Measurements from ENCODE around the gene CHIC2.

CHIC2 gene

GRCh38 chr4:54099748-54100574 is 35.6 kb upstream of the CHIC2 start, which contains the start of gene GSX2:
Gene GSX2, plus strand, starts transcription at chr4:54100163. Its CDS starts 182 bp downstream, at chr4:54100345.
- Histone ChIP-seq H3K27ac (ENCODE audit: low read depth, low read length) (no peak within 1 kb of the TSS), H3K4me1 (ENCODE audit: insufficient read depth, low read length) (peaks cover 20% of the 10 kb centered on the region), H3K27me3 (ENCODE audit: control insufficient read depth in 1 of 2, insufficient read depth in 2 of 2, low read length in 2 of 2) (peaks cover 55 to 89% of the 10 kb centered on the region in 2 donors), H3K9me3 (ENCODE audit: low read length) (no peaks in the 10 kb centered on the region), H3K4me3 (ENCODE audit: low read depth in 1 of 2, low read length in 2 of 2) (peak within 1 kb of the TSS; percentile 32 to 46), H3K36me3 (ENCODE audit: insufficient read depth, low read length) (no peaks in the 10 kb centered on the region), H3K9ac (ENCODE audit: low read length) (no peak within 1 kb of the TSS)

GRCh38 chr4:54099287-54099747 is 34.9 kb upstream of the CHIC2 start:
- Histone ChIP-seq H3K9ac (ENCODE audit: low read length) (no peak overlapping the region), H3K4me1 (ENCODE audit: insufficient read depth, low read length) (peaks cover 20% of the 10 kb centered on the region), H3K4me3 (ENCODE audit: low read depth in 1 of 2, low read length in 2 of 2) (no peak overlapping the region), H3K36me3 (ENCODE audit: insufficient read depth, low read length) (no peaks in the 10 kb centered on the region), H3K27ac (ENCODE audit: low read depth, low read length) (no peak overlapping the region), H3K27me3 (ENCODE audit: control insufficient read depth in 1 of 2, insufficient read depth in 2 of 2, low read length in 2 of 2) (peaks cover 61 to 90% of the 10 kb centered on the region in 2 donors), H3K9me3 (ENCODE audit: low read length) (no peaks in the 10 kb centered on the region)

GRCh38 chr4:54098375-54098774 is 34.0 kb upstream of the CHIC2 start:
- H3K27me3 ChIP-seq (ENCODE audit: control insufficient read depth in 1 of 2, insufficient read depth in 2 of 2, low read length in 2 of 2): peaks cover 69 to 92% of the 10 kb centered on the region in 2 donors

GRCh38 chr4:54097152-54097551 is 32.7 kb upstream of the CHIC2 start:
- peaks cover 67 to 94% of the 10 kb centered on the region in 2 donors for H3K27me3 ChIP-seq (ENCODE audit: control insufficient read depth in 1 of 2, insufficient read depth in 2 of 2, low read length in 2 of 2)

More at GRCh38 chr4:54098375-54098774, 34.0 kb upstream of the CHIC2 start:
- Histone ChIP-seq H3K27ac (ENCODE audit: low read depth, low read length) (no peak overlapping the region), H3K36me3 (ENCODE audit: insufficient read depth, low read length) (no peaks in the 10 kb centered on the region), H3K9ac (ENCODE audit: low read length) (no peak overlapping the region), H3K4me3 (ENCODE audit: low read depth in 1 of 2, low read length in 2 of 2) (no peak overlapping the region), H3K4me1 (ENCODE audit: insufficient read depth, low read length) (peaks cover 13% of the 10 kb centered on the region), H3K9me3 (ENCODE audit: low read length) (no peaks in the 10 kb centered on the region)

GRCh38 chr4:54096295-54096962 is 32.0 kb upstream of the CHIC2 start:
- no peaks in the 10 kb centered on the region for H3K36me3 ChIP-seq (ENCODE audit: insufficient read depth, low read length)
- H3K4me3 ChIP-seq (ENCODE audit: low read depth in 1 of 2, low read length in 2 of 2): no peak overlapping the region
- H3K9me3 ChIP-seq (ENCODE audit: low read length): no peaks in the 10 kb centered on the region
- H3K9ac ChIP-seq (ENCODE audit: low read length): no peak overlapping the region
- peaks cover 60 to 91% of the 10 kb centered on the region in 2 donors for H3K27me3 ChIP-seq (ENCODE audit: control insufficient read depth in 1 of 2, insufficient read depth in 2 of 2, low read length in 2 of 2)
- H3K27ac ChIP-seq (ENCODE audit: low read depth, low read length): no peak overlapping the region
- H3K4me1 ChIP-seq (ENCODE audit: insufficient read depth, low read length): peaks cover 14% of the 10 kb centered on the region

More at GRCh38 chr4:54097152-54097551, 32.7 kb upstream of the CHIC2 start:
- peaks cover 12% of the 10 kb centered on the region for H3K4me1 ChIP-seq (ENCODE audit: insufficient read depth, low read length)
- H3K4me3 ChIP-seq (ENCODE audit: low read depth in 1 of 2, low read length in 2 of 2): no peak overlapping the region
- no peak overlapping the region for H3K27ac ChIP-seq (ENCODE audit: low read depth, low read length)
- H3K9me3 ChIP-seq (ENCODE audit: low read length): no peaks in the 10 kb centered on the region
- H3K36me3 ChIP-seq (ENCODE audit: insufficient read depth, low read length): no peaks in the 10 kb centered on the region
- H3K9ac ChIP-seq (ENCODE audit: low read length): no peak overlapping the region

GRCh38 chr4:54095110-54095825 is 30.9 kb upstream of the CHIC2 start:
- Histone ChIP-seq H3K9me3 (ENCODE audit: low read length) (no peaks in the 10 kb centered on the region), H3K36me3 (ENCODE audit: insufficient read depth, low read length) (no peaks in the 10 kb centered on the region), H3K27ac (ENCODE audit: low read depth, low read length) (no peak overlapping the region), H3K9ac (ENCODE audit: low read length) (no peak overlapping the region), H3K27me3 (ENCODE audit: control insufficient read depth in 1 of 2, insufficient read depth in 2 of 2, low read length in 2 of 2) (peaks cover 54 to 84% of the 10 kb centered on the region in 2 donors), H3K4me1 (ENCODE audit: insufficient read depth, low read length) (peaks cover 13% of the 10 kb centered on the region), H3K4me3 (ENCODE audit: low read depth in 1 of 2, low read length in 2 of 2) (no peak overlapping the region)

- Histone ChIP-seq H3K4me3 (ENCODE audit: low read depth in 1 of 2, low read length in 2 of 2) (no peak overlapping the region), H3K36me3 (ENCODE audit: insufficient read depth, low read length) (no peaks in the 10 kb centered on the region), H3K27ac (ENCODE audit: low read depth, low read length) (no peak overlapping the region), H3K9ac (ENCODE audit: low read length) (no peak overlapping the region), H3K27me3 (ENCODE audit: control insufficient read depth in 1 of 2, insufficient read depth in 2 of 2, low read length in 2 of 2) (peaks cover 54 to 76% of the 10 kb centered on the region in 2 donors), H3K4me1 (ENCODE audit: insufficient read depth, low read length) (peaks cover 13% of the 10 kb centered on the region), H3K9me3 (ENCODE audit: low read length) (no peaks in the 10 kb centered on the region)
Measured at GRCh38 chr4:54094451-54094850, 30.0 kb upstream of the CHIC2 start.

- Histone ChIP-seq H3K27ac (ENCODE audit: low read depth, low read length) (no peak overlapping the region), H3K9me3 (ENCODE audit: low read length) (no peaks in the 10 kb centered on the region), H3K4me1 (ENCODE audit: insufficient read depth, low read length) (peaks cover 13% of the 10 kb centered on the region), H3K4me3 (ENCODE audit: low read depth in 1 of 2, low read length in 2 of 2) (no peak overlapping the region), H3K27me3 (ENCODE audit: control insufficient read depth in 1 of 2, insufficient read depth in 2 of 2, low read length in 2 of 2) (peaks cover 50 to 67% of the 10 kb centered on the region in 2 donors), H3K36me3 (ENCODE audit: insufficient read depth, low read length) (no peaks in the 10 kb centered on the region), H3K9ac (ENCODE audit: low read length) (no peak overlapping the region)
Measured at GRCh38 chr4:54093324-54094240, 29.2 kb upstream of the CHIC2 start.

- H3K27me3 ChIP-seq (ENCODE audit: control insufficient read depth in 1 of 2, insufficient read depth in 2 of 2, low read length in 2 of 2): peaks cover 45 to 58% of the 10 kb centered on the region in 2 donors
- H3K4me1 ChIP-seq (ENCODE audit: insufficient read depth, low read length): peaks cover 13% of the 10 kb centered on the region
- peak overlapping the region; percentile 65 to 76 for H3K4me3 ChIP-seq (ENCODE audit: low read depth in 1 of 2, low read length in 2 of 2)
- no peaks in the 10 kb centered on the region for H3K9me3 ChIP-seq (ENCODE audit: low read length)
- H3K36me3 ChIP-seq (ENCODE audit: insufficient read depth, low read length): no peaks in the 10 kb centered on the region
- no peak overlapping the region for H3K9ac ChIP-seq (ENCODE audit: low read length)
- H3K27ac ChIP-seq (ENCODE audit: low read depth, low read length): no peak overlapping the region
Measured at GRCh38 chr4:54092405-54093323, 28.3 kb upstream of the CHIC2 start.

Measured in muscle layer of colon (tissue), 2 donors.